Astrocyte (in vitro differentiated cells and primary cell): ENCODE data around the gene DMXL1. TPM values are rescaled to one million over a fixed set of nuclear protein-coding genes. Genes with fewer than 3 reads are reported as not detected.

Source experiments
- DNase-seq: peaks from one replicate; pipeline ENCODE4 v3.0.0-alpha.2; 2010; ENCODE audit warnings: low read depth
- FAIRE-seq: peaks from 2 replicates; lab custom pipeline; 2011; peaks lifted over from hg19 to GRCh38; lab: Jason Lieb, UNC
- H2AFZ ChIP-seq: 2 replicates; pipeline ENCODE4 v1.6.0; 2012; ENCODE audit warnings: low read depth, low read length, inconsistent platforms
- H3K27ac ChIP-seq: 2 replicates; pipeline ENCODE4 v1.5.1; 2011; ENCODE audit warnings: low read depth, low read length, inconsistent platforms
- H3K27me3 ChIP-seq: 2 replicates; pipeline ENCODE4 v1.6.0; 2011; ENCODE audit warnings: low read length, inconsistent platforms; ENCODE audit not compliant: insufficient read depth
- H3K36me3 ChIP-seq: 2 replicates; pipeline ENCODE4 v1.5.1; 2011; ENCODE audit warnings: low read length, inconsistent platforms; ENCODE audit not compliant: insufficient read depth
- H3K4me1 ChIP-seq: 2 replicates; pipeline ENCODE4 v1.5.1; 2011; ENCODE audit warnings: low read length, inconsistent platforms; ENCODE audit not compliant: insufficient read depth
- H3K4me2 ChIP-seq: 2 replicates; pipeline ENCODE4 v1.6.0; 2012; ENCODE audit warnings: low read length, inconsistent platforms
- H3K4me3 ChIP-seq: 2 replicates; pipeline ENCODE4 v1.5.1; 2011; ENCODE audit warnings: low read depth, mild to moderate bottlenecking, low read length, inconsistent platforms; ENCODE audit not compliant: insufficient read depth
- H3K79me2 ChIP-seq: 2 replicates; pipeline ENCODE4 v1.6.0; 2012; ENCODE audit warnings: mild to moderate bottlenecking, low read length, inconsistent platforms; ENCODE audit not compliant: insufficient read depth
- H3K9ac ChIP-seq: 2 replicates; pipeline ENCODE4 v1.6.0; 2012; ENCODE audit warnings: mild to moderate bottlenecking, low read length, inconsistent platforms
- H3K9me3 ChIP-seq: 2 replicates; pipeline ENCODE4 v1.5.1; 2012; ENCODE audit warnings: low read depth, mild to moderate bottlenecking, low read length, inconsistent platforms; ENCODE audit not compliant: insufficient read depth
- H4K20me1 ChIP-seq: 2 replicates; pipeline ENCODE4 v1.6.0; 2012; ENCODE audit warnings: low read length, inconsistent platforms; ENCODE audit not compliant: insufficient read depth
- H3K27ac Mint-ChIP-seq: one replicate; pipeline ENCODE4 v1.8.0; 2021; ENCODE audit warnings: mild to moderate bottlenecking, mixed read lengths; ENCODE audit not compliant: unreplicated experiment
- H3K27me3 Mint-ChIP-seq: one replicate; pipeline ENCODE4 v1.8.0; 2021; ENCODE audit warnings: low read depth, mixed read lengths; ENCODE audit not compliant: unreplicated experiment
- H3K36me3 Mint-ChIP-seq: one replicate; pipeline ENCODE4 v1.8.0; 2021; ENCODE audit warnings: low read depth, mixed read lengths; ENCODE audit not compliant: unreplicated experiment
- H3K4me1 Mint-ChIP-seq: one replicate; pipeline ENCODE4 v1.8.0; 2021; ENCODE audit warnings: low read depth, mixed read lengths; ENCODE audit not compliant: unreplicated experiment
- H3K4me3 Mint-ChIP-seq: one replicate; pipeline ENCODE4 v1.8.0; 2021; ENCODE audit warnings: mild to moderate bottlenecking, moderate library complexity, mixed read lengths; ENCODE audit not compliant: unreplicated experiment
- H3K9me3 Mint-ChIP-seq: one replicate; pipeline ENCODE4 v1.8.0; 2021; ENCODE audit warnings: mild to moderate bottlenecking, mixed read lengths; ENCODE audit not compliant: unreplicated experiment
- CTCF ChIP-seq: IDR thresholded peaks from 2 replicates; pipeline ENCODE4 v1.5.1; 2011; ENCODE audit warnings: low read depth, mild to moderate bottlenecking, inconsistent platforms, low read length, moderate library complexity; ENCODE audit not compliant: insufficient read depth
- EZH2 ChIP-seq: IDR thresholded peaks from 2 replicates; pipeline ENCODE4 v1.6.1; 2012; ENCODE audit warnings: mild to moderate bottlenecking, low read length, inconsistent platforms; ENCODE audit not compliant: insufficient read depth
- total RNA-seq: library from RNA; stranded (reverse); gene quantifications from 2 replicates; pipeline ENCODE4 v1.2.1, GENCODE V29; 2021

DMXL1 gene
- total RNA-seq, 1 donor from 2014 or later, result 26.0 TPM

DNA sequence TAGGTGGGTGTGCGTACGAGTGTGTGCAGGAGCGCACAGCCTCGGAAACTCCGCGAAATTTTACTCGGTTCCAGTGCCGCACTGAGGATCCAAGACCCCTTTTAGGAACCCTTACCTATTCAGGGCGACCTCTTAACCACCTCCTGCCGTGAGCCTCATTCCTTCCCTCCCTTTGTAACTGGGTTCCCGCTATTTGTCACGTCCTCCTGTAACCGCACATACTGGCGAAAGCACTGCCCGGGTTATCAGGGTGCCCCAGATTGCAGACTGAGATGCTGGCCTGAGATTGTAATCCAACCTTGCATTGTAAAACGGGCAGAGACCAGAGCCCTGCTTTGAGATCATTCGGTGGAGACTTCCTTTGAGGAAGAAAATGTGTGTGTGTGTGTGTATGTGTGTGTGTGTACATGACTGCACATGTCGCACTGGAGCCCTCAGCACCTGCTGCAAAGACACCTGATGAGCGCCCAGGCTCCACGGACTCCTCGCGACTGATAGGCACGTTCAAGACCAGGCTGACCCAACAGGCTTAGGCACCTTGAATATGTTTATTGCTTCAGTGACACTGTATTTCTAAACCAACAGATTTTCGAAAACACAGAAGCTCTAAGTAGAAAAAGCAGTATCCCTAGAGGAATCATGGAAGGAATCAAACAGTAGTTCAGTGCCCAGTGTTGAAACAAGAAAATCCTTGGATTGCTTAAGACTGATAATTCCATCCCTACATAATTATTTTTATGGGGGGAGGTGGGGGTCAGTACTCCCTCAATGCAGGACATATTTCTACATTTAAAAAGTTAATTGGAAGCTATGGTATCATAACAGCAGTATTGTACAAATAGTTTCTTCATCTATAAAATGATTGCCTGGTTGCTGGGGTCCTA is 198.4 kb downstream of the DMXL1 start:
- H3K9me3 Mint-ChIP-seq, result peaks cover 9% of the 10 kb centered on the region
- peak overlapping the region; percentile 51 for H3K27ac Mint-ChIP-seq
- Histone ChIP-seq H3K4me3 (peak overlapping the region; percentile 98), H2AFZ (peak overlapping the region; percentile 99), H3K79me2 (peaks cover 15% of the 10 kb centered on the region), H3K27ac (peak overlapping the region; percentile 81), H3K9me3 (no peaks in the 10 kb centered on the region), H3K36me3 (no peaks in the 10 kb centered on the region), H4K20me1 (no peaks in the 10 kb centered on the region), H3K4me2 (peak overlapping the region; percentile 98), H3K9ac (peak overlapping the region; percentile 89), H3K27me3 (no peaks in the 10 kb centered on the region), H3K4me1 (peaks cover 10% of the 10 kb centered on the region)
- H3K4me3 Mint-ChIP-seq, result peak overlapping the region; percentile 99
- H3K27me3 Mint-ChIP-seq, result no peaks in the 10 kb centered on the region
- H3K4me1 Mint-ChIP-seq, result peaks cover 23% of the 10 kb centered on the region
- FAIRE-seq (no peak), DNase-seq (peak; percentile 28)
- TF ChIP-seq EZH2 (no peak), CTCF (no peak)
- H3K36me3 Mint-ChIP-seq, result peaks cover 5% of the 10 kb centered on the region

DNA sequence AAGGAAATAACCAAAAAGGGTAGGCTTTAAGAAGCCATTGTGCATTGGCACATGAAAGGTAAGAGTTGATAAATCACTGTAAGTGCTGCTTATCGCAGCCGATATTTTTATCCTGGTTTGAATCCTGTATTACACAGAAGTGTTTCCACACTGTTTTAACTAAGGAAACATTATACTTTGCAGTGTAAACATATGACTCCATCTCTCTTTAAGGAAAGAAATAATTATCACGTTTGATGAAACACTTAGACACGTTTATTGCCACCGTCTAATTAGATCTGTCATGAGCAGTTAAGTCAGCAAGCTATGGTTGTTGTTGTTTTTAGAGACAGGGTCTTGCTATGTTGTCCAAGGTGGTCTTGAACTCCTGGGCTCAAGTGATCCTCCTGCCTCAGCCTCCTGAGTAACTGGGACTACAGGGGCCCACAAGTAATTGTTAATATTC is 199.3 kb downstream of the DMXL1 start:
- Histone ChIP-seq H3K79me2 (peaks cover 15% of the 10 kb centered on the region), H3K4me1 (peaks cover 17% of the 10 kb centered on the region), H3K36me3 (no peaks in the 10 kb centered on the region), H2AFZ (no peak overlapping the region), H4K20me1 (no peaks in the 10 kb centered on the region), H3K9ac (no peak overlapping the region), H3K4me2 (peak overlapping the region; percentile 98), H3K27me3 (no peaks in the 10 kb centered on the region), H3K4me3 (no peak overlapping the region), H3K9me3 (no peaks in the 10 kb centered on the region), H3K27ac (no peak overlapping the region)
- DNase-seq (no peak), FAIRE-seq (no peak)
- peaks cover 5% of the 10 kb centered on the region for H3K36me3 Mint-ChIP-seq
- peaks cover 30% of the 10 kb centered on the region for H3K4me1 Mint-ChIP-seq
- no peak overlapping the region for H3K27ac Mint-ChIP-seq
- peak overlapping the region; percentile 99 for H3K4me3 Mint-ChIP-seq
- H3K27me3 Mint-ChIP-seq, result no peaks in the 10 kb centered on the region
- H3K9me3 Mint-ChIP-seq, result peaks cover 6% of the 10 kb centered on the region
- no peak for TF ChIP-seq EZH2
- no peak for TF ChIP-seq CTCF
